Fibroblast of lung (primary cell): ENCODE measurements around the gene CKLF.

Experiments used
- EZH2 ChIP-seq: IDR thresholded peaks from 2 replicates; pipeline ENCODE4 v1.5.1; 2012; ENCODE audit warnings: low read length, control low read depth, mild to moderate bottlenecking; ENCODE audit errors: missing control alignments
- TF ChIP-seq, protein P1 (sequence below), 2 donors: IDR thresholded peaks in 1 of 2; conservative IDR thresholded peaks in 1 of 2; 1 replicate in 1 of 2; 2 replicates in 1 of 2; pipeline ENCODE4 v1.5.1; 2011 to 2012; ENCODE audit warnings: low read length in 2 of 2, control low read depth in 1 of 2, inconsistent platforms in 1 of 2, low read depth in 1 of 2, mild to moderate bottlenecking in 1 of 2

DNA sequence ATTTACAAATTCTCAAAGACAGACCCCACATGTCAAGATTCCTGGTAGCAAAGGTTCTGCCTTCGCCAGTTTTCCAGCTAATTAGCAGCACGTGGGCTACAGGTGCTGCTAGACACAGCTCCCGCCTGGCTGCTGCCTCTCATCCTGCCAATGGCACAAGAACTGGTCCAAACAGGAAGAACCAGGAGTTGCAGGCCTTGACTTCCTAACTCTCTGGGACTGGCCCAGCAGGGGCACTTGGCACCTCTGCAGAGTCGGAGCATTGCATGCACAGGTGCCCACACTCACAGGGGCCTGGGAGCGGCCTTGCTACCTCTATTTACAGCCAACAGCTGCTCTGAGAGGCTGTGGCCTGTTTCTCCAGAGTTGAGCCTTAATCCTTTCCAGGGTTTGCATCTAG, 42.1 kb upstream of the CKLF start:
- TF ChIP-seq, protein P1, sequence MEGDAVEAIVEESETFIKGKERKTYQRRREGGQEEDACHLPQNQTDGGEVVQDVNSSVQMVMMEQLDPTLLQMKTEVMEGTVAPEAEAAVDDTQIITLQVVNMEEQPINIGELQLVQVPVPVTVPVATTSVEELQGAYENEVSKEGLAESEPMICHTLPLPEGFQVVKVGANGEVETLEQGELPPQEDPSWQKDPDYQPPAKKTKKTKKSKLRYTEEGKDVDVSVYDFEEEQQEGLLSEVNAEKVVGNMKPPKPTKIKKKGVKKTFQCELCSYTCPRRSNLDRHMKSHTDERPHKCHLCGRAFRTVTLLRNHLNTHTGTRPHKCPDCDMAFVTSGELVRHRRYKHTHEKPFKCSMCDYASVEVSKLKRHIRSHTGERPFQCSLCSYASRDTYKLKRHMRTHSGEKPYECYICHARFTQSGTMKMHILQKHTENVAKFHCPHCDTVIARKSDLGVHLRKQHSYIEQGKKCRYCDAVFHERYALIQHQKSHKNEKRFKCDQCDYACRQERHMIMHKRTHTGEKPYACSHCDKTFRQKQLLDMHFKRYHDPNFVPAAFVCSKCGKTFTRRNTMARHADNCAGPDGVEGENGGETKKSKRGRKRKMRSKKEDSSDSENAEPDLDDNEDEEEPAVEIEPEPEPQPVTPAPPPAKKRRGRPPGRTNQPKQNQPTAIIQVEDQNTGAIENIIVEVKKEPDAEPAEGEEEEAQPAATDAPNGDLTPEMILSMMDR (conservative IDR thresholded peaks at IDR 0.05 in 1 of 2, IDR thresholded peaks at IDR 0.05 in 1 of 2; ENCODE audit: low read depth in 1 of 2, low read length in 2 of 2) = no peak
- no peak for TF ChIP-seq EZH2
